Measurements from ENCODE around the gene BMPR1B.

The BMPR1B gene

DNA sequence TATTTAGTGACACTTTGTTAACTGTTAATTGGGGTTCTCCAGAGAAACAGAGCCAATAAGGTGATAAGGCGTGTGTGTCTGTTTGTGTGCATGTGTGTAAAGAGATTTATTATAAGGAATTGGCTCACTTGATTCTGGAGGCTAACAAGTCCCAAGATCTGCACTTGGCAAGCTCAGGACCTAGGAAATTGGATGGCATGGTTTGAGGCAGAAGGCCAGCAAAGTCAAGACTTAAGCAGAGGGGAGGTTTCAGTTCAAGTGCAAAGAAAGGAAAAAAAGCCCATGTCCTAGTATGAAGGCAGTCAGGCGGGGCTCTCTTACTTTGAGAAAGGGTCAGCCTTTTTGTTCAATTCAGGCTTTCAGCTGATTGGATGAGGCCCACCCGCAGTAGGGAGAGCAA lies 314.1 kb downstream of the BMPR1B start:
- no peak for DNase-seq (ENCODE audit: insufficient read length, low spot score)
- no peak for FAIRE-seq

DNA sequence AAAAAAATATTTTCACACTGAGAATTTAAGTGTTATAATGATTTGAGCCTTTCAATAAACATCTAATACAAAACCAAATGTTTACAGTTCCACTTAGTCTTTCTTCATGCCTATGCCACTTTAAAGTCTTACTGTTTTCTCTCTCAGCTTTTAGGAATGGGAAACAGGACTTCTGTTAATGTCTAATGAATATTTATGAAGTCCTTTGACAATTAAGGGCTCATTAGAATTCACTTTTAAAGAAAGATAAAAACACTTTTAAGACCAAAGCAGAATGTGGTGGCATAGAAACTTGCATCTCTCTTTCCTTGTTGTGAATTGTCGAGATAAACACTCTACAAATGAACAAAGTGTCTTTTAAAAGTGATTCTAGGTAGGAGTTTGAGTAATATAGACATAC lies 315.9 kb downstream of the BMPR1B start:
- no peak for FAIRE-seq
- no peak for DNase-seq (ENCODE audit: insufficient read length, low spot score)

DNA sequence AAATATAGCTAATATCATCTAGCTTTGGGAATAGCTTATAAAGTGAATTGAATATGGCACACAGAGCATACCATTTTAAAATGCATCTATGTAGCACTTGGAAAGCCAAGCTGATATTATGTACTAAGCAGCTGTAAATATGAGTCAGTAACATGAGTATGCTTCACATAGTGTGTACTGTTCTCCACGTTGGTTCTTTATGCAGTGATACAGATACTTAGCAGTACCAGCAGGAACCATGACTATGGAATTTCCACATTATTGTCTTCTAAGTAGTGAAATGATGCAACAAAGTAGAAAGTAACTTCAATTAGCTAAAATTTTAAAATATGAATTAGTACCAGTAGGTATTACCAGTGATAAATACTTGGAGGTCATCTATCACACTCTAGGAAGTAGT lies 320.1 kb downstream of the BMPR1B start:
- no peak for DNase-seq (ENCODE audit: insufficient read length, low spot score)
- no peak for FAIRE-seq

DNA sequence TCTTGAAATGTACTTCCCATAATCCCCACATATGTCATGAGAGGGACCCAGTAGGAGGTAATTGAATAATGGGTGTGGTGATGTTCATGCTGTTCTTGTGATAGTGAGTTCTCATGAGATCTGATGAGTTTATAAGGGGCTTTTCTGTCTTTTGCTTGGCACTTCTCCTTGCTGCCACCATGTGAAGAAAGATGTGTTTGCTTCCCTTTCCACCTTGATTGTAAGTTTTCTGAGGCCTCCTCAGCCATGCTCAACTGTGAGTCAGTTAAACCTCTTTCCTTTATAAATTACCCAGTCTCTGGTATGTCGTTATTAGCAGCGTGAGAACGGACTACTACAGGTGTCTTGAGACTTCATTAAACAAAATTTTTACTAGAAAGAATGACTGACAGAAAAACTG lies 323.2 kb downstream of the BMPR1B start:
- FAIRE-seq = no peak
- DNase-seq (ENCODE audit: insufficient read length, low spot score) = no peak

DNA sequence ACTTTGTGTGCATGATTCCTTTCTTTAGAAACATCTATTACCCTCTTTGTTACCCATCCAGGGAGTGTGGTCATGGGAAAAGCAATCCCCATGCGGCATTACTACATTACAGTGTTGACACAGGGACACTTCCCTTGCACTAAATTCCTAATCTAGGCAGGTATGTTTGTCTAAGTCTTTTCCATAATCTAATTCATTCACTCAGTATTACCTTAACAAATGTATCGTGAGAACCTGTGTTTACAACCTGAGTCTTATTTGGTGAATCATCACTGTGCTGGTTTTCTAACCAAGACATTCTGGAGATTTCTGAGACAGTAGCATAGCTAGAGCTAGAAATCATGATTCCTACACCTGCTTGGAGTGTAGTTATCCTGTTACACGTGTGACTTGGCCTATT lies 326.8 kb downstream of the BMPR1B start:
- DNase-seq (ENCODE audit: insufficient read length, low spot score) (no peak), FAIRE-seq (no peak)

DNA sequence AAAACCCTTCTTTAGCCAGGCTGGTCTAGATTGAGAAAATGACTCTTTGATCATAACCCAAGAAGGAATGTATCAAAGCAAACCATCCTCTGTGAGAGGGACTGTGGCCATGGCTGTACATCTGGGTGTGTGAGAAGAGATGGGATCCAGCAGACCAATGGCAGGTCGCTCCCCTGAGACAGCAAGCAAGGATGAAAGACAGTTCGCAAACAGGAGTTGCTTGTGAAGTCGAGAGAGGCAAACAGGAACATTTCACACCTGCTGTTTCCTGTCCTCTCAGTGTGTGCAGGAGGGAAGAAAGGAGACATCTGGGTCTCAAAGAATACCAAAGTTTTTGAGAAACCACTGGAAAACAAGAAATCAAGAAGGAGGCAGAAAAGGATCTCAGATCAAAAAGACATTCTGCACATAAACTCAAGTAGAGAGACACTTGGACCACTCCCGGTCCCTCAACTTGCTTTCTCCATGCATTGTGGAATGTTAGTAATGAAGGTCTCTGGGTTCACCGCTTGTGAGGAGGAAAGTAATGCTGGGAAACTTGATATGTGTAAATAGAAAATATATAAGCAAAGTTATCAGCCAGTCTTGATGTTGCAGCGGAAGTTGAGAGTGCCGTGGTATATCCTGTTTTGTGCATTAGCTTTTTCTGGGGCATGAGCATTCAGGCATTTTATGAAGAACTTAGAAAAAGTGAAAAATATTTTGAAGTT lies 327.5 kb downstream of the BMPR1B start:
- DNase-seq (ENCODE audit: insufficient read length, low spot score) = no peak
- FAIRE-seq = no peak

DNA sequence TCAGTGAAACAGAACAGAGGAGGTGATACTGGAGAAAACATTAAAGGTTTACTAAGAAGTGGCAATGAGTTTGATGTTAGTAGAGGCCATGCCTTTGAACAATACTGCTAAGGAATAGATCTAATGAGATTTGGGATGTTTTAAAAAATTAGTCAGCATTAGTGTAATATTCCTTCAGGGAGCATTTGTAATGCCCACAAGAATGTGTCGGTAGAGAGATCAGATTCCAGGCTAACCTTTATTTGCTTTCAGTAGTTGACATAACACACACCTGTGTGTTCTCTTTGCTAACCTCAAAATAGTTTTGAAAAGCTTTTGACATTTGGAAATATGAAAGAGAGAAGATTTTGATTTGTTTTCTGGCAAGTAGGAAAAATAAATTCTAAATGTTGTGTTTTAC lies 328.8 kb downstream of the BMPR1B start:
- no peak for DNase-seq (ENCODE audit: insufficient read length, low spot score)
- FAIRE-seq = no peak

DNA sequence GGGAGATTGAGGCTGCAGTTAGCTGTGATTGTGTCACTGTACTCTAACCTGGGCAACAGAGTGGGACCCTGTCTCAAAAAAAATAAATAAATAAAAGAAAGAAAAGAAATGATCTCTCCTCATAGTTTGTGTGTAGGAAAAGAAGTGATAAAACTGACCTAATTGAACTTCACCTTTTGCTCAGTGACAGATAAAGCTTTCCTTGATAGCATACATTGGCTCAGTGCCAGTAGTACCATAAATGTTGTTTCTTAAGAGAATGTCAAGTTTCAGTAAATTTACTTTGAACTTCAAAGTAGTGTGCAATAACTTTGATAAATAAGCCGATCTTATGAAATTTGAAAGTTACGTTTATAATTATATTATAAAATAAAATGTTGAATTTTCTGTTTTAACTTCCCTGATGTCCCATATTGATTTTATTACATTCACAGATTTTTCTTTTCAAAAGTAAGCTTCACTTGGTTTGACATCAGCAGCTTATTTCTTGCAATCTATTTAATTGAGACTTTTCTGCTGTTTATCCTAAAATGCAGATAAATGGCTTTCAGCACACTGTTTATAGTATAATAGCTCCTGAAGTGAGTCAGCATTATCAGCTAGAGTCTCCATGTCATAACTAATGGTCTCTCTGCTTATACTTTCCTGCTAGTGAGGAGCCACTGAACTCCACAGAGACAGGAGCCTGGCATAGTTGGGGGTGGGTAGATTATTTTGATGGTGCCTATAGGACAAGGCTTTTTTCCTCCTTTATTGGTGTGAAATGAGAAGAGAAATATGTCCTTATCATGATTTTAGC lies 330.1 kb downstream of the BMPR1B start:
- DNase-seq (ENCODE audit: insufficient read length, low spot score) = no peak
- FAIRE-seq = no peak

DNA sequence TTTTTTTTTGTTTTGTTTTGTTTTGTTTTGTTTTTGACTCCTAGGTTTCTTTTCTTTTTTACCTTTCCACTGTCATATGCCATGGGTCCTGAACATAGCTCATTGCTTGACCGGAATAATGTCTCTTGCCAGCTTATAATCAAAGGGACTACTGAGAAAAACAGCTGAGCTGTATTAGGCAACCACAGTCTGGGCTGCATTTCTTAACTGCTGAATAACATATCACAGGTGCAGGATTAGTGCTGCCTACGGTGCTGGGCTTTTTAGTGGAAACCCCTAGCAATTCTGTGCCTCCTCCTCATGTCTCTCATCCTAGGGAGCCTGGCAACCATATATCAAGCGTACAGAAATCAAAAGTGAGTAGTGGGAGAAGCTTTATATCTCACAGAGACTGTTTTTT lies 333.5 kb downstream of the BMPR1B start:
- no peak for FAIRE-seq
- DNase-seq (ENCODE audit: insufficient read length, low spot score) = no peak

DNA sequence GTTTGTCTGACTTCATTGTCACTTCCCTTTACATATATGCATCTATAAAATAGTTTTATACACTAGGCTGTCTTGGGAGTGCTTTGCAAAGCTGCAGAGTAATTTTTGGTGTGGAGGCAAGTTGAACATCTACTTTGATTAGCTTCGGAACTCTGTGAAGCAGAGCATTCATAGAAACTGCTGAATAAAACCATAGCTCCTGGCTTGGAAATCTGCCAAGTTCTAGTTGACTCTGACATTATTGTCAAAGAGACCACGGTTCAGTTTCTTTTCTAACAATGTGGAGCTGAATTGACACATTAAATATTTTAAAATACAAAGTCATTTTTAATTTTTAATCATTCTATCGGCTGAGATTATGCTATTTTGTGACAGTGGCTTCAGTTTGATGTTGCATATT lies 335.0 kb downstream of the BMPR1B start:
- no peak for FAIRE-seq
- DNase-seq (ENCODE audit: insufficient read length, low spot score) = no peak

DNA sequence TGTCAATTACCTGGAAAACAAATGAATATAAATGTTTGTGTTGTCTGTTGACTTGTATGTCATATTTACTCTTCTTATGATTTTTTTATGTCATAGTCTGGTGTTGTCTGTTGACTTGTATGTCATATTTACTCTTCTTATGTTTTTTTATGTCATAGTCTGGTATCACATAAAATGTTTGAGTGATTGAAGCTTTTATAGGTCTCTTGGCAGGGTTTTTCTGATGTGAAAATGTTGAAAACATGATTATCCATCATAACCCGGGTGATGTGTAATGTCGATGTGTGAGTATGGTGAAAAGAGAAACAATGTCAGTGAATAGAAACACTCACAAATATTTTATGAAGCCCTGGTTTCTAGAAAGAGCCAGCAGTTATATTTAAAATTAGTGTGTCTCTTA lies 335.7 kb downstream of the BMPR1B start:
- no peak for FAIRE-seq
- DNase-seq (ENCODE audit: insufficient read length, low spot score) = no peak

DNA sequence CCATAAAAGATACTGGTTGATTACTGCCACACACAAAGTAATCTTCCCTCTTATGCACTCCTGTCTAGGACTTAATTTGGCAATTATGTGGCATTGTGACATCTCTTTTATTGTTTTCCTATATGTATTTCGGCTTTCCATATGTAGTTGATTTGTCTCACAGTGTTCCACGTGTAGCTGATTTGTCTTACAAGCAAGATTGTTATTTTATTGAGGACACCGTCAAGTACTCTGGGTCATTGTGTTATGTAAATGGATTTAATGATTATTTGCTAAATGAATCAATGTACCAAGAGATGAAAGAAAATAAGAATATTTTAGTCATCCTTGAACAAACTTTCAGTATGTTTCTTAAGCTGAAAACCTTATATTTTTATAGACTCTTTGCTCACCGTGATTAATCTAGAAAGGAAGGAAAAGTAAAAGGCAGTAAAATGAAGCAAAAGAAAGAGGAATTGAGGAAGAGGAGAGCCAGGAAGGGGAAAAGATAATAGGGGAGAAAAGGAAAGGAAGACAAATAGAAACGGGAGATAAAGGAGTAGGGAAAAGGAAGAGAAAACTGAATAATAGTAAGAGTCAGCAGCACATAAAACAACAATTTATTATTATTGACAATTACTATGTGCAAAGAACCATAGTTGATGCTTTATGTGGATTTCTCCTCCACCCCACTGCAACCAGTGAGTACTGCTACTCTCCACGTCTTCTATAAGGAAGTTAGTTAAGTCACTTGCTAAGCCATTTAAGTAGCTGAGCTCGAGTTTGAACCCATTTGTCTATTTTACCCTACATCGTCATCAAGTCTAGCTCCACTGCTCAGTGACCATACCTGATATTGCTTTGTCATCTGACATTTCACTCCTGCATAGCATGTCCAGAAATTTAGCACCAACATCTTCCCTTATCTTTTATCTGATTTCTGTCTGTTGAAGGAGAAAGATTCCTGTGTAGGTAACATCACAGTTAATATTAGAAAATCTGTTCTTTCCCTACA lies 336.5 kb downstream of the BMPR1B start:
- FAIRE-seq (no peak), DNase-seq (ENCODE audit: insufficient read length, low spot score) (no peak)

DNA sequence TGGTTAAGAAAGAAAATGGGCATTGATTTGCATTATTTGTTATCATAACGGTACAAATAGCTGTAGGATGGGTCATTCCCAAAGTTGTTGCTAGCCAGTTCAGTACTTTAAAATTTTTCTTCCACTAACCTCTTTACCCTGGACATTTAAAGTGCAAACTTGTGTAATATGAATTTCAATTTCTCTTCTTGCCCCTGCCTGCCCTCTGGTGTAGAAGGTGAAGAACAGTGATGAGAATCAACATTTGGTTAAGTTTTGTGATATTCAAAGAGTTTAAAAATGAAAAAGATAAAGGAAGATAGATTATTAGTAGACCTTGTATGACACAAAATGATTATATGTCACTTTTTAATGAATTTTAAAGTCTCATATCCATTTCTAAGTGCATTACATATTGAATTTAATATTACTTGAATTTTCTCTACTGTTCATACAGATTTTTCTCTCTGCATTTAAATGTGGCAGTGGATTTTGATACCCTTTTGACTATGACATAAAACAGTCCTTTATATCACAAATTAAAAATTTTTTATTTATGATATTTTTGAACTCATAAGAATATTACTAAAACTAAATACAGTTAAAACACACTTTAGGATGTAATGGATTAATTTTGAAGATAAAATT lies 337.7 kb downstream of the BMPR1B start:
- DNase-seq (ENCODE audit: insufficient read length, low spot score) (no peak), FAIRE-seq (no peak)

DNA sequence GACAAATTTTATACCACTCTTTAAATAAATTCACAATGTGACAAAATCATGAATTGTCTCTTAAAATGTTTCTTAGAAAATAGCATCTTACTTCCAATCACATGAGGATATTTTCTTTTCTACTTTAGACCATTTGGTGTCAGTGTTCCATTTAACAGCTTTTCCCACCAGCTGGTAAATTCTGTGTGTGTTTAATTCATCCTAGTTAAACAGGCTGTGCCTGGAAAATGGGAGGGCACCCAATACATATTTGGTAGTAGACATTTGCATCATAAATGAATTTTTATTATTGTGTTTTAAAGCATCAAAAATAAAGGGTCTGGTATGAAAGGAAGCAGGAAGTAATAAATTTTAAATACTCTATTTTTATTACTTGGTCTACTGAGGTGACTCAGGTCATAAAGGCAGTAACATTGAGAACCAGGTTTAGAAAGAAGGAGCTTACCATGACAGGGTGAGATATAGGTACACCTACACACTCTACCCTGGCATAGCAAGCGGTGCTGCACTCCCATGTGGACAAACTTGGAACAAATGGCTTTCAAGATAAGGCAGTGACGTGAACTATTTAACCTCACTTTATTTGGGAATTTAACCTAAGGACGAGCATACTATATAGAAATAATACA lies 344.5 kb downstream of the BMPR1B start:
- no peak for DNase-seq (ENCODE audit: insufficient read length, low spot score)
- no peak for FAIRE-seq

DNA sequence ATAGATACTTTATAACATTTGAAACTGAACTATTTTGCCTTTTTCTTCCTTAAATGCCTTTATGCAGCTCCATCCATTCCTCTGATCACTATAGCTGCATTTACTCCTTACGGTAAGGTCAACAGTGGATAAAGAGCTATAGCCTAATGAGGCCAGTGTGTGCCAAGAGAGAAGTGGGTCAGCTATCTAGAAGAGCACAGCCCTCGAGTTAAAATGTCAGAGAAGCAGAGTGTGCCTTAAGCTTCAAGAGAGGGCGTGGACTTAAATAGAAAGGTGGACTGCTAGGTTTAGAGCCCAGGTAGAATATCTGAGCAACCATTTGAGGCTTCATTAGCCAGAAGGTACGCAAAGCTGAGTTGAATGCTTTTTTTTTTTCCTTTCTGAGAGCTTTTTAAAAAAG lies 347.4 kb downstream of the BMPR1B start:
- FAIRE-seq = no peak
- no peak for DNase-seq (ENCODE audit: insufficient read length, low spot score)

DNA sequence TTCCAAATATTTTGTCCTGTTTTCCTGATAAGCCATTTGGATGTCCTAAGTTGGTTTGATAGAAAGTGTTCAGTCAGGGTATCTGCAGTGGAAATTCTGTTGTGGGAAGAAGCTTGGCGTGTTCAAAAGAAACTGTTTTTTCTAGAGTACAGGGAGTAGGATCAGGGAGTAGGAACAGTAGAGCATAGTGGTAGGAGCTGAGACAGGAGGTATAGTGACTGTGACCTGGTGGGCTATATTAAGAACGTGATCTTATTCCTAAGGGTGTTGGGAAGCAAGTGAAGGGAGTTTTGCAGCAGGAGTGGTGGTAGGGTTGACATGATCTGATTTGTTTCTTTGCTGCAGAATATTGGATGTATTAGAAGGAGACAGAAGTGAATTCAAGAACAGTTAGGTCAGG lies 348.2 kb downstream of the BMPR1B start:
- FAIRE-seq = no peak

DNA sequence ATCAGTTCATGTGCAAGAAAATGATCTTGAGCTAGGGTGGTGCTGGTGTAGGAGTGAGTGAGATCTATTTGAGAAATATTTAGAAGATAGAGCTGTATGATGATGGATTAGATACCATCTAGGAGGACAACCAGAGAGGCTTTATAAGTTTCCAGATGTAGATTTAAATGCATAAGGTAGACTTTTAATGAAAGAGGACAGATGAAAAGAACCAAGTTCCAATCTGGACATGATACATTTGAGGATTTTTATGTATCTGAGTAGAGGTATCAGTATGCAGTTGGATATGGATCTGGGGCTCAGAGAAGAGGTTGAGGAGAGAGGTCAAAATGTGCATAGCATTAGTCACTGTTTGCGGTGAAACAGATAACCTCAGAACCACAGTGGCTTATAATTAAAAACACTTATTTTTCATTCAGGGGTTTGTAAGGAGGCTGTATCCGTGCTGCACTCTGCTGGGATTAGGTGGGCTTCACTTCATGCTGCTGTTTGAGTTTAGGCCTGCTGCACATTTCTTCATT lies 348.7 kb downstream of the BMPR1B start:
- no peak for DNase-seq (ENCODE audit: insufficient read length, low spot score)
- no peak for FAIRE-seq

More for the DNA sequence above, 348.2 kb downstream of the BMPR1B start:
- DNase-seq (ENCODE audit: insufficient read length, low spot score) = no peak

DNA sequence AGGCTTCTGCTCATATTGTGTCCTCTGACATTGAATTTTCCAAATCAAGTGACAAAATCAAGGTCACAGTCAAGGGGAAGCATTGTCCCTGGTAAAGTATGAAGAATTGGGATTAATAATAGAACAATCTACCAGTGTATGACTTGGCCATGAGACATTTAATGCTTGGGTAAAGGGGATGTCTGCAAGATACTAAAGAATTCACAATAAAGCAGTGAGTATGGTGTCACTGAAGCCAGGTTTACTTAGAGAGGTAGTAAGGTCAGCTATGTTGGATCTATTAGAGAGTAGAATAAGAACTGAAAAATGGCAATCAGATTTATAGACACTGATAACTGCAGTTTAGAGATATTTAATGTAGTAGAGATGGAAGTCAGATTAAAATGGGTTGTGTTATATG lies 349.2 kb downstream of the BMPR1B start:
- no peak for DNase-seq (ENCODE audit: insufficient read length, low spot score)
- no peak for FAIRE-seq

DNA sequence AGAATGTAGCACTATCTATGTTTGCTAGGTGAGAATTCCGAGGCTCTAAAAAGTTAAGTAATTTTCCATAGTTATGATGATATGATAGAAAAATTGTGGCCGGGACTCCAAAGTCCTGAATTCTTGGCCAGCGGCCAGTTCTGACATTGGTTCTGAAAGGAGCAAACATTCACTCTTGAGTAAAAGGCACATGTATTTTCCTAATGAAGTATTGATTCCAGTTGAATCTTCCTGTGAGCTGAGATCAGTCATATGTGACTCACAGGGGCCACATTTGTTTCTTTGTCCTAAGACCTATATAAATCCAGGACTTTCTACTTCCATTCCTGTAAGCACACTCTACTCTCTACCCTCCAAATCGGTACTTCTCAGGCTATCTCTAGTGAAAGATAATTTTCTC lies 349.9 kb downstream of the BMPR1B start:
- DNase-seq (ENCODE audit: insufficient read length, low spot score) (no peak), FAIRE-seq (no peak)

DNA sequence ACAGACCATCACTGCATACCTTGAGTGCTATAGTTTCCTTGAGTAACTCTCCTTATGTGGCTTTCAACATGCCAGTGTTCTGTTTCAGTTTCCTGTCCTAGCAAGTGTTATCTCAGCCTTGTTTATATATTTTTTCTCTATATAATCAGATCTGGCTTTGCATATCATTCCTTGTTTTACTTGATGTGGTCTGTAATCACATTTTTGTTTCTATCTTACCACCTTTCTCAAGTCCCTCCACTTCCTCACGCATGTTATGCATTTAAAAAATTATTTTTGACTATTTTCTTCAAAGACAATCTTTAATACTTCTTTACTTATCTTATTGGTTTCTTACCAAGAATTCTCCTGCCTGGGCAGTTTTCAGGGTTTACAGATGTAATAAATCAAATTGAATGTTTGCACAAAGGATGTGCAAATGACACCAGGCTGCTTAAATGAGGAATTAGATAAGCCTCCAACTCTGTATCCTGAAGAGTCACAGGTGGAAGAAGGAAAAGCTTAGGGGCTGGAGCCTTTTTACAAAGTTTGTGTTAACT lies 351.2 kb downstream of the BMPR1B start:
- DNase-seq (ENCODE audit: insufficient read length, low spot score) = no peak

More for the DNA sequence above, 351.2 kb downstream of the BMPR1B start:
- FAIRE-seq = no peak
